Measurements from ENCODE around the gene CLIC5. TPM values are rescaled to one million over a fixed set of nuclear protein-coding genes. Genes with fewer than 3 reads are reported as not detected.
"Not testable (repeated sequence)": the region's sequence is repeated elsewhere in the genome, so short reads cannot be mapped to it uniquely, and the experiment has no call there.

Gene CLIC5
- total RNA-seq, 6 donors from 2014 or later, result 110 to 197 (median 138) TPM

- Histone ChIP-seq H3K27me3 (no peaks in the 10 kb centered on the region), H3K27ac (no peak overlapping the region), H3K4me3 (no peak overlapping the region), H3K4me1 (peaks cover 0 to 15% (median 6%) of the 10 kb centered on the region in 4 donors), H3K9me3 (no peaks in the 10 kb centered on the region), H3K36me3 (no peaks in the 10 kb centered on the region)
- TF ChIP-seq POLR2AphosphoS5 (IDR thresholded peaks at IDR 0.05) (no peak), EP300 (IDR thresholded peaks at IDR 0.05) (no peak), POLR2A (IDR thresholded peaks at IDR 0.05) (no peak), CTCF (IDR thresholded peaks at IDR 0.05) (no peak)
- 77 to 83% methylated on average over 9 of the region's 9 CpGs for WGBS, 2 donors
- ATAC-seq (ENCODE audit: low FRiP score in 2 of 2) (no peak), DNase-seq (no peak)
Observed at GRCh38 chr6:45927421-45928320, 88.0 kb downstream of the CLIC5 start.

- peaks cover 2 to 23% (median 8%) of the 10 kb centered on the region in 4 donors for H3K4me1 ChIP-seq
- not testable (repeated sequence) for H3K36me3 ChIP-seq; H3K4me3 ChIP-seq; DNase-seq; ATAC-seq (ENCODE audit: low FRiP score in 2 of 2); H3K27me3 ChIP-seq; H3K27ac ChIP-seq; H3K9me3 ChIP-seq
- 94 to 95% methylated on average over 8 of the region's 8 CpGs for WGBS, 2 donors
Observed at GRCh38 chr6:45926423-45926822, 89.2 kb downstream of the CLIC5 start.

GRCh38 chr6:45924763-45925342 is 90.8 kb downstream of the CLIC5 start:
- WGBS, 2 donors, result 52 to 77% methylated on average over 6 of the region's 6 CpGs
- no peaks in the 10 kb centered on the region for H3K27me3 ChIP-seq
- no peak for DNase-seq
- H3K36me3 ChIP-seq, result no peaks in the 10 kb centered on the region
- H3K4me1 ChIP-seq, result peaks cover 2 to 15% (median 6%) of the 10 kb centered on the region in 4 donors
- no peak overlapping the region for H3K4me3 ChIP-seq
- H3K27ac ChIP-seq, result no peak overlapping the region
- TF ChIP-seq POLR2AphosphoS5 (IDR thresholded peaks at IDR 0.05) (no peak), EP300 (IDR thresholded peaks at IDR 0.05) (no peak), CTCF (IDR thresholded peaks at IDR 0.05) (no peak), POLR2A (IDR thresholded peaks at IDR 0.05) (no peak)
- no peak for ATAC-seq (ENCODE audit: low FRiP score in 2 of 2)
- no peaks in the 10 kb centered on the region for H3K9me3 ChIP-seq

GRCh38 chr6:45923831-45924391 is 91.7 kb downstream of the CLIC5 start:
- H3K36me3 ChIP-seq, result no peaks in the 10 kb centered on the region

More at GRCh38 chr6:45923831-45924391, 91.7 kb downstream of the CLIC5 start:
- Histone ChIP-seq H3K27me3 (no peaks in the 10 kb centered on the region), H3K4me3 (no peak overlapping the region), H3K27ac (no peak overlapping the region), H3K9me3 (no peaks in the 10 kb centered on the region), H3K4me1 (peaks cover 2 to 15% (median 6%) of the 10 kb centered on the region in 4 donors)
- no peak for DNase-seq
- WGBS, 2 donors, result 68 to 73% methylated on average over 5 of the region's 5 CpGs
- ATAC-seq (ENCODE audit: low FRiP score in 2 of 2), result no peak
- TF ChIP-seq POLR2A (IDR thresholded peaks at IDR 0.05), result no peak
- TF ChIP-seq CTCF (IDR thresholded peaks at IDR 0.05), result no peak
- no peak for TF ChIP-seq EP300 (IDR thresholded peaks at IDR 0.05)
- TF ChIP-seq POLR2AphosphoS5 (IDR thresholded peaks at IDR 0.05), result no peak
